ENCODE data around the gene ZFP30. TPM values are rescaled to one million over a fixed set of nuclear protein-coding genes. Genes with fewer than 3 reads are reported as not detected.

Gene ZFP30
- total and polyA plus RNA-seq, 2 of the 13 experiments (the other 11 are each of a cell fraction or from before 2014, with no cell fraction given): 3.4 to 19.2 TPM

DNA sequence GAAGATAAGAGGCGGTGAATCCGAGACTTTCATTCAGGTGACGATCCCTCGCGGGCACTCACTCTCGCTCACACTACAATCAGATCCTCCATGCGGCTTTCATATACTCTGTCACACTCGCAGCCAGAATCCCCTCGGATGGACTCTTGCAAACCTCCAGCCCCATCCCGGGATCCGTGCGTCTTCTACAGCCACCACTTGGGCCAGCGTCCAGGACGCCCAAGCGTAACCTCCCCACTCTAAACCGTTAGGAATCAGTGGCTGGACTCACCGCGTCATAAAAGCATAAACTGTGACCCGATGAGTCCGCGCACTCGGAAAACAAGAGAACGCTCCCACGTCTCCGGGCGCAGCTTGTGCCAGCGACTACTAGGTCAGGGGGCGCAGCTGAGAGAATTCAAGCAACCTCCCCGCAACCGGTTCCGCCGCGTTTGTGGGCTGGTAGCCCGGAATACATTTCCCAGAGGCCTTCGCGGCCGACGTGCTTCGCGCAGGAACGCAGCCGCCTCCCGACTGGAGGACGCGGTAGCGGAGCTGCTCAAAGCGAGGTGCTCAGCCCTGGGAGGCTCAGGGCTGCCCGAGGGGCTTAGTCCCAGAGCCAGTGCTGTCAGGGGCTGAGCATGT is 36.7 kb upstream of the ZFP30 start (continued):
- TF ChIP-seq, protein P1, sequence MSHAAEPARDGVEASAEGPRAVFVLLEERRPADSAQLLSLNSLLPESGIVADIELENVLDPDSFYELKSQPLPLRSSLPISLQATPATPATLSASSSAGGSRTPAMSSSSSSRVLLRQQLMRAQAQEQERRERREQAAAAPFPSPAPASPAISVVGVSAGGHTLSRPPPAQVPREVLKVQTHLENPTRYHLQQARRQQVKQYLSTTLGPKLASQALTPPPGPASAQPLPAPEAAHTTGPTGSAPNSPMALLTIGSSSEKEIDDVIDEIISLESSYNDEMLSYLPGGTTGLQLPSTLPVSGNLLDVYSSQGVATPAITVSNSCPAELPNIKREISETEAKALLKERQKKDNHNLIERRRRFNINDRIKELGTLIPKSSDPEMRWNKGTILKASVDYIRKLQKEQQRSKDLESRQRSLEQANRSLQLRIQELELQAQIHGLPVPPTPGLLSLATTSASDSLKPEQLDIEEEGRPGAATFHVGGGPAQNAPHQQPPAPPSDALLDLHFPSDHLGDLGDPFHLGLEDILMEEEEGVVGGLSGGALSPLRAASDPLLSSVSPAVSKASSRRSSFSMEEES (CRISPR knock-in tag; IDR thresholded peaks at IDR 0.05): peak; percentile 49
- TF ChIP-seq TSC22D2 (CRISPR knock-in tag; IDR thresholded peaks at IDR 0.05; ENCODE audit: borderline replicate concordance) (no peak), ZNF549 (CRISPR knock-in tag; IDR thresholded peaks at IDR 0.05) (no peak), HNRNPK (IDR thresholded peaks at IDR 0.05; ENCODE audit: low read depth, low read length, poor library complexity, severe bottlenecking) (no peak), ZSCAN29 (CRISPR knock-in tag; conservative IDR thresholded peaks at IDR 0.05) (no peak), ZNF12 (CRISPR knock-in tag; IDR thresholded peaks at IDR 0.05) (0 out of 2 replicates have a peak, but pooled peaks have one; percentile 48), SNAPC2 (CRISPR knock-in tag; IDR thresholded peaks at IDR 0.05) (0 out of 2 replicates have a peak, but pooled peaks have one; percentile 51), CBX2 (IDR thresholded peaks at IDR 0.05; ENCODE audit: low read depth, low read length) (no peak), CBX2 (CRISPR knock-in tag; IDR thresholded peaks at IDR 0.05; ENCODE audit: low read depth) (no peak), ZNF629 (CRISPR knock-in tag; conservative IDR thresholded peaks at IDR 0.05) (no peak), ZNF160 (CRISPR knock-in tag; IDR thresholded peaks at IDR 0.05) (no peak), ATRX (CRISPR knock-in tag; IDR thresholded peaks at IDR 0.05; ENCODE audit: borderline replicate concordance) (no peak), ZNF367 (CRISPR knock-in tag; IDR thresholded peaks at IDR 0.05; ENCODE audit: borderline replicate concordance) (no peak), ZNF441 (CRISPR knock-in tag; IDR thresholded peaks at IDR 0.05; ENCODE audit: borderline replicate concordance) (0 out of 2 replicates have a peak, but pooled peaks have one; percentile 29)
- TF ChIP-seq, protein P2, sequence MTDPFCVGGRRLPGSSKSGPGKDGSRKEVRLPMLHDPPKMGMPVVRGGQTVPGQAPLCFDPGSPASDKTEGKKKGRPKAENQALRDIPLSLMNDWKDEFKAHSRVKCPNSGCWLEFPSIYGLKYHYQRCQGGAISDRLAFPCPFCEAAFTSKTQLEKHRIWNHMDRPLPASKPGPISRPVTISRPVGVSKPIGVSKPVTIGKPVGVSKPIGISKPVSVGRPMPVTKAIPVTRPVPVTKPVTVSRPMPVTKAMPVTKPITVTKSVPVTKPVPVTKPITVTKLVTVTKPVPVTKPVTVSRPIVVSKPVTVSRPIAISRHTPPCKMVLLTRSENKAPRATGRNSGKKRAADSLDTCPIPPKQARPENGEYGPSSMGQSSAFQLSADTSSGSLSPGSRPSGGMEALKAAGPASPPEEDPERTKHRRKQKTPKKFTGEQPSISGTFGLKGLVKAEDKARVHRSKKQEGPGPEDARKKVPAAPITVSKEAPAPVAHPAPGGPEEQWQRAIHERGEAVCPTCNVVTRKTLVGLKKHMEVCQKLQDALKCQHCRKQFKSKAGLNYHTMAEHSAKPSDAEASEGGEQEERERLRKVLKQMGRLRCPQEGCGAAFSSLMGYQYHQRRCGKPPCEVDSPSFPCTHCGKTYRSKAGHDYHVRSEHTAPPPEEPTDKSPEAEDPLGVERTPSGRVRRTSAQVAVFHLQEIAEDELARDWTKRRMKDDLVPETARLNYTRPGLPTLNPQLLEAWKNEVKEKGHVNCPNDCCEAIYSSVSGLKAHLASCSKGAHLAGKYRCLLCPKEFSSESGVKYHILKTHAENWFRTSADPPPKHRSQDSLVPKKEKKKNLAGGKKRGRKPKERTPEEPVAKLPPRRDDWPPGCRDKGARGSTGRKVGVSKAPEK (CRISPR knock-in tag; IDR thresholded peaks at IDR 0.05; ENCODE audit: borderline replicate concordance): no peak
- TF ChIP-seq, protein P3, sequence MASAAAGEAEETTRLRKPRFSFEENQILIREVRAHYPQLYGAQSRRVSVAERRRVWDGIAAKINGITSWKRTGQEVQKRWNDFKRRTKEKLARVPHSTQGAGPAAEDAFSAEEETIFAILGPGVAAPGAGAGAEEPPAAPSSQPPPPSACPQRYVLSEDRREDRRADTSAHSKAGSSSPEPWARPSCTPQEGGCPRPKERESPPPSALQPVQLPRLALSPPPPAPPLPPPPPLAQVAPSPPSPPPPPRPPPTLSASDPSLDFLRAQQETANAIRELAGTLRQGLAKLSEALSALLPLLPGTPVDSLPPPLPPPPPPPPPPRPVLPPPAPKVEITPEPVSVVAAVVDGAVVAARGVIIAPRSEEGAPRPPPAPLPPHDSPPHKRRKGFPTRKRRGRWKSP (CRISPR knock-in tag; IDR thresholded peaks at IDR 0.05): no peak; the same call in 1 of the 2 replicates
- TF ChIP-seq, protein P4, sequence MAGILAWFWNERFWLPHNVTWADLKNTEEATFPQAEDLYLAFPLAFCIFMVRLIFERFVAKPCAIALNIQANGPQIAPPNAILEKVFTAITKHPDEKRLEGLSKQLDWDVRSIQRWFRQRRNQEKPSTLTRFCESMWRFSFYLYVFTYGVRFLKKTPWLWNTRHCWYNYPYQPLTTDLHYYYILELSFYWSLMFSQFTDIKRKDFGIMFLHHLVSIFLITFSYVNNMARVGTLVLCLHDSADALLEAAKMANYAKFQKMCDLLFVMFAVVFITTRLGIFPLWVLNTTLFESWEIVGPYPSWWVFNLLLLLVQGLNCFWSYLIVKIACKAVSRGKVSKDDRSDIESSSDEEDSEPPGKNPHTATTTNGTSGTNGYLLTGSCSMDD (CRISPR knock-in tag; IDR thresholded peaks at IDR 0.05): no peak
- TF ChIP-seq, protein P5, sequence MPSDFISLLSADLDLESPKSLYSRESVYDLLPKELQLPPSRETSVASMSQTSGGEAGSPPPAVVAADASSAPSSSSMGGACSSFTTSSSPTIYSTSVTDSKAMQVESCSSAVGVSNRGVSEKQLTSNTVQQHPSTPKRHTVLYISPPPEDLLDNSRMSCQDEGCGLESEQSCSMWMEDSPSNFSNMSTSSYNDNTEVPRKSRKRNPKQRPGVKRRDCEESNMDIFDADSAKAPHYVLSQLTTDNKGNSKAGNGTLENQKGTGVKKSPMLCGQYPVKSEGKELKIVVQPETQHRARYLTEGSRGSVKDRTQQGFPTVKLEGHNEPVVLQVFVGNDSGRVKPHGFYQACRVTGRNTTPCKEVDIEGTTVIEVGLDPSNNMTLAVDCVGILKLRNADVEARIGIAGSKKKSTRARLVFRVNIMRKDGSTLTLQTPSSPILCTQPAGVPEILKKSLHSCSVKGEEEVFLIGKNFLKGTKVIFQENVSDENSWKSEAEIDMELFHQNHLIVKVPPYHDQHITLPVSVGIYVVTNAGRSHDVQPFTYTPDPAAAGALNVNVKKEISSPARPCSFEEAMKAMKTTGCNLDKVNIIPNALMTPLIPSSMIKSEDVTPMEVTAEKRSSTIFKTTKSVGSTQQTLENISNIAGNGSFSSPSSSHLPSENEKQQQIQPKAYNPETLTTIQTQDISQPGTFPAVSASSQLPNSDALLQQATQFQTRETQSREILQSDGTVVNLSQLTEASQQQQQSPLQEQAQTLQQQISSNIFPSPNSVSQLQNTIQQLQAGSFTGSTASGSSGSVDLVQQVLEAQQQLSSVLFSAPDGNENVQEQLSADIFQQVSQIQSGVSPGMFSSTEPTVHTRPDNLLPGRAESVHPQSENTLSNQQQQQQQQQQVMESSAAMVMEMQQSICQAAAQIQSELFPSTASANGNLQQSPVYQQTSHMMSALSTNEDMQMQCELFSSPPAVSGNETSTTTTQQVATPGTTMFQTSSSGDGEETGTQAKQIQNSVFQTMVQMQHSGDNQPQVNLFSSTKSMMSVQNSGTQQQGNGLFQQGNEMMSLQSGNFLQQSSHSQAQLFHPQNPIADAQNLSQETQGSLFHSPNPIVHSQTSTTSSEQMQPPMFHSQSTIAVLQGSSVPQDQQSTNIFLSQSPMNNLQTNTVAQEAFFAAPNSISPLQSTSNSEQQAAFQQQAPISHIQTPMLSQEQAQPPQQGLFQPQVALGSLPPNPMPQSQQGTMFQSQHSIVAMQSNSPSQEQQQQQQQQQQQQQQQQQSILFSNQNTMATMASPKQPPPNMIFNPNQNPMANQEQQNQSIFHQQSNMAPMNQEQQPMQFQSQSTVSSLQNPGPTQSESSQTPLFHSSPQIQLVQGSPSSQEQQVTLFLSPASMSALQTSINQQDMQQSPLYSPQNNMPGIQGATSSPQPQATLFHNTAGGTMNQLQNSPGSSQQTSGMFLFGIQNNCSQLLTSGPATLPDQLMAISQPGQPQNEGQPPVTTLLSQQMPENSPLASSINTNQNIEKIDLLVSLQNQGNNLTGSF (CRISPR knock-in tag; IDR thresholded peaks at IDR 0.05): no peak; the same call in 1 of the 2 replicates
